ENCODE measurements around the gene PANX3.

GRCh38 chr11:124657904-124658303 lies 46.7 kb downstream of the PANX3 start:
- TF ChIP-seq GATA3 (IDR thresholded peaks at IDR 0.05; ENCODE audit: low read depth, low read length) (no peak), GATA2 (IDR thresholded peaks at IDR 0.05; ENCODE audit: low read depth, low read length) (no peak)
